GM04503 (cell line): ENCODE results near the gene GIPC2.

Experiments
- DNase-seq: peaks from one replicate; pipeline ENCODE4 v3.0.0-alpha.2; 2012; ENCODE audit warnings: low read depth

Gene GIPC2

DNA sequence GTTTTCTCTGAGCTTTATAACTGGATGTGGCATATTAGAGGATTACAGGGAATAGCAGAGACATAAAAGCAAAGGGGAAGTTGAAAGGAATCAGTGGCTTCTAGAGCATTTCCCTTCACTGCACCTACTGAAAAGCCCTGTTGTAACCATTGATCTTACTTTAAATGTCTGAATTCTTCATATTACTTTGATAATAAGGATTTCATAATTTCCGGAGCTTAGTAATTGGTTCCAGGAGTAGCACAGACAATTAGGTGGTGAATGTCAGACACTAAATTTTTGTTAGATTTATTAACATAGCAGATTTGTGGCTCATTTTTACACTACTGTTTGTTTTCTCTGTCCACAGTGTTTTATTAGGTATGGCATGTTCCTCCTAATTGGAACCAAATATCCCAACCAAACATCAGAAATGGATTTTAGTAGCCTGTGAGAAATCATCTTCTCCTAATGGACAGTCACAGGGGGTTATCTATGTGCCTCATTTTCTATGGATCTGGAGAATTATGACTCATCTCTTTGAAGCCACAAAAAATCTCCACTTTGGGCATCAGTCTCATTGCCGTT is 100.5 kb downstream of the GIPC2 start:
- peak; percentile 35 for DNase-seq

DNA sequence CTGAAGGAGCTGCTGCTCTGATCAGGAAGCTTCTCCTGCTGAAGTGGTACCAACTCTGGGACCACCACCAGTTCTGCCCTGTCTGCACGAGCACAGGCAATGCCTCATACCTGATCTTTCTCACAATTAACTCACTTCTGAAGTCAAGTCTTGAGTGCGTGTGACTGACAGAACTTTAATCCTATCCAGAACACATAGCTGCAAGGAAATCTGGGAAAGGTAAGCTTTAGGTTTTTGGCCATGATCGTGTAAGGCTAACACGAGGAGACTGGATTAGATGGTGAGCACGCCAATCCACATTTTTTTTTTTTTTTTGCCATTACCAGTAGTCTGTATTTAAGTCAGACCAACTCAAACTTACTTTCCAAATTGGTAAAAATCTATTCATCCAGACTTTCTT is 101.3 kb downstream of the GIPC2 start:
- no peak for DNase-seq

DNA sequence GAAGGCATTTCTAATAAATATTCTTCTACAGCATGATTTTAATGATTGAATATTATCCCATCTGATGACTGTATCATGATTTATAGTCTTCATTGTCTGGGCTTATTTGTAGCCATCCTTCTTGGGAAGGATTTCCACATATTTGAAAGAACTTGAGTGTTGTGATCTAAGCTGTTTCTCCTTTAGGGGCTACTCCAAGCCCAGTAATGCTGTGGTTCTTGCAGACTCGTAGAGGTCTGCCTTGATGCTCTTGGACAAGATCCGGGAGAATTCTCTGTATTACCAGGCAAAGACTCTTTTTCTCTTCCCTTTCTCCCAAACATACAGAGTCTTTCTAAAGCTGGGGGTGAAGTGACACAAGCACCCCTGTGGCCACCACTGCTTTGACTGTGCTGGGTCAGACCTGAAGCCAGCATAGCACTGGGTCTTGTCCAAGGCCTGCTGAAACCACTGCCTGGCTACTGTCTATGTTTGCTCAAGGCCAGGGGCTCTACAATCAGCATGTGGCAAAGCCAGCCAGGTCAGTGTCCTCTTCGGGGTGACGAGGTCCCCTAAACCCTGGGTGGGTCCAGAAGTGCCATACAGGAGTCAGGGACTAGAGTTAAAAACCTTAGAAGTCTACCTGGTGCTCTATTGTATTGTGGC is 107.4 kb downstream of the GIPC2 start:
- DNase-seq: no peak

DNA sequence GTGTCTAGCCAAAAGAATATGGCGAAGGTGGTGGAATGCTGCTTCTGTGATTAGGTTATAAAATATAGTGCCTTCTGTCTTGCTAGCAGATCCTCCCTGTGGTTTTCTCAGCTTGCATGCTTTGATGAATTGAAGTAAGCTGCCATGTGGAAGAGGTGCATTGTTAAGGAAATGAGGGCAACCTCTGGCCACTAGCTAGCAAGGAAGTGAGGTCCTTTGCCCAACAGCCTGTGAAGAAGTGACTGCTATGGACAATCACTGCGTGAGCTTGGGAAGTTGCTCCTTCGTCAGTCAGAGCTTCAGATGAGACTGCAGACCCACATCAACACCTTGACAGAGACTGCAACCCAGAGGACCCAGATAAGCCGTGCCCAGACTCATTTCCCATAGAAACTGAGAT is 109.4 kb downstream of the GIPC2 start:
- no peak for DNase-seq

DNA sequence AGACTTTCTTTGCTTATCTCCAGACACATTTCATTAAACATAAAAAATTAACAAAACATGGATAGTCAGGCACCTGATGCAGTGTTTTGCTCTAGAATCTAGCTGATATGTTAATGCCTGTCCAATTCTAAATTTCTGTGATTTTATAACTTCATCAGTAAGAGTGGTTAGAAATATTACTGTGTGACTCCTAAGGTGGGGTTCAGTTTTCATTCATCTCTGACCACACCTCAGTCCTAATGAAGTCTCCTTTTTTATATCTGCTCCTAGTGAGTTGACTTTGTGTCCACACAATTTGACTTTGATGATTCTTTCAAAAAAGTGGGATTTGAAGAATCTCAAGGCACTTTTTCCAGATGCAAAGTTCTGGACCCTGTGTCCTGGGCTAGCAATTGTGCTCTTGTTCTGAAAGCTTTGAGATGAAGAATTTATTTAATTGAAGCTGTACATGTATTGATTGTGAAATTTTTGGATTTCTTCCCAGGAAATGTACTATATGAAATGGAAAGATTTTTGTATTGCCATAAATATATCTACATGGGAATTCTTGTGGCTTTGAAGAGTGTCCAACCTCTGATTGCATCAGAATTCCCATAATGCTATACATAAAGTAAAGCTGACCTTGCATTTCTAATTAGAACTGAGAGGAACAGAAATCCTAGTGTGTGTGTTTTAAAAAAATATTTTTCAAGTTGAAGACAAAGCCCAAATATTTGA is 111.2 kb downstream of the GIPC2 start:
- no peak for DNase-seq

DNA sequence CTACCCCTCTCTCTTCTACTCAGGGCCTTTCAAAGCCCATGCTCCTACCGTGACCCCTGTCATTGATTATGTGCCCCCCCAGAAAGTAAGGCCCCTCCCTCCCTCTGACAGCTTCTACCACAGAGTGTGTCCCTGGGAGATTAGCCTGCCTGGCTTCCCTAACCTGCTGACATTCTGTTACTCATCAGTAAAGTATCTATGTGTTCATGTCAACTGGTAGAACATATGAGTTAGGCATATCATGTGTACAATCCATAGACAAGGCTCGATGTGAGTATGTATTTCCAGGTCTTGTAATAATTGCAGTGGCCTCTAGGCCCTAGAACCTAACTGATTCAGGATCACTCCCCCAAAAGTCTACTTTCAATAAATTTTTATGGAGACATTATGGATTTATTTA is 120.0 kb downstream of the GIPC2 start:
- no peak for DNase-seq

DNA sequence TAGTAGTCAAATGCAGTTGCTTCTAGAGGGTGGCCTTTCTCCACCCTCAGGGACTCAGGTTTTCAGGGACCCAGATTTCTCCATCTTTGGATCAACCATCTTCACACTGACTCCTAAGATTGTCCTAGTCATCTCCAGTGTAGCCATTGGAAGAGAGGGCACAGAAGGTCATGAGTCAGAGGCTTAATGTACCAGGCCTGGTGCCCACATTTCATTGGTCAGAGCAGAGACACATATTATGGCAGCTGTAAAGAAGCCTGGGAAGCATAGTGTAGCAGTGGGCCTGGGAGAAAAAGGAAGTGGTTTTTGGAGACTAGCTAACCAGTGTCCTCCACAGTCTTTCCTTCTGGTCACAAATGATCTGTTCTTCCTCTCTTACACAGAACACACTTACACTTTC is 122.5 kb downstream of the GIPC2 start:
- no peak for DNase-seq

DNA sequence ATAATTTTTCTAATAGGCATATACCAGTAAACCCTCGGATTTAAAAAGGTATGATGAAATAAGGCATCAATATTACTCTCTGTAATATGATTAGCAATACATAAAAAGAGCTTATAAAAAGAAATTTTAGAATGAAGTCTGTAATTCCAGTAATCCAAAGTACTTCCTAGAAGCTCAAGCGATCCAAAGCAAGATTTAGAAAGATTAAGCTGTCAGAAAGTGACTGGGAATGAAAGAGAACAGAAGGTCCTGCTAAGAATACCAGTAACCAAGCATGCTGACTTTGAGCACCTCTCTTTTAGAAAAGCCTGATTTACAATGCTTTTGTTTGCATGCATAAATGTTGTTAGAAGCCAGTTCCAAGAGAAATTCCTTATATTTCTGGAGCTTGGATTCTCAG is 125.1 kb downstream of the GIPC2 start:
- DNase-seq: no peak

DNA sequence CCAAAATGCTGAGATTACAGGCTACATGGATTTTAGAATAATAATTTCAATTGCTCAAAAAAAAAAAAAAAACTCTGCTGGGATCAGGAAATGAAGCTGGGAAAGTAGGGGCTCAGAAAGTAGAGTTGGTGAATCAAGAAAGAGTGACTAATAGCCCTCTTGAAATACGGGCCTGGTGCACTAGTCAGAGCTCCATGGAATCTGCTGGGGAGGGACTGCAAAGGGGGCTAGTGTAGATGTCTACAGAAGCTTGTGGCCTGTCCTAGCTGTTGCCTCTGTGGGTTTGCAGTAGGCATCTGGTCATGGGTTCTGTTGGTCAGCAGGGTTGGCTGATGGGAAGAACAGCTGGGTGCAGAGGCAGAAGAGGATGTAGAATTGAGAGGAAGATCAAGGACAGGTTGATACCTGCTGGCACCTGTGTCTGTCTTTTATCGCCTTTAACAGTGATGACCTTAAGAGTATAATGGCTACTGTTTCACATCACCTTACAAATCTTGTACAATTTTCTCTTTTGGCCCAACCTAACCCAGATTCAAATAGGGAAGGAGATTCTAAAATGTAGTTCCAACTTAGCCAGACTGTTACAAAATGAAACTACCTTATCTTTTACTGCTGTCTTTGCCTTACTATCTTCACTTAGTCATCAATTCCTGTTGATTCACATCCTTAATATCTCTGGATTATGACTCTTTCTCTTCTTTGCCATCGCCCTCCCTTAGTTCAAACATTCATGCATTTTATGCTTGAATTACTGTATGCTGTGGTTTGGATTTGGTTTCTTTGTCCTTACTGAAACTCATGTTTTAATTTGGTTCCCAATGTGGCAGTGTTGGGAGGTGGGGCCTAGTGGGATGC is 126.2 kb downstream of the GIPC2 start:
- DNase-seq: peak; percentile 39

DNA sequence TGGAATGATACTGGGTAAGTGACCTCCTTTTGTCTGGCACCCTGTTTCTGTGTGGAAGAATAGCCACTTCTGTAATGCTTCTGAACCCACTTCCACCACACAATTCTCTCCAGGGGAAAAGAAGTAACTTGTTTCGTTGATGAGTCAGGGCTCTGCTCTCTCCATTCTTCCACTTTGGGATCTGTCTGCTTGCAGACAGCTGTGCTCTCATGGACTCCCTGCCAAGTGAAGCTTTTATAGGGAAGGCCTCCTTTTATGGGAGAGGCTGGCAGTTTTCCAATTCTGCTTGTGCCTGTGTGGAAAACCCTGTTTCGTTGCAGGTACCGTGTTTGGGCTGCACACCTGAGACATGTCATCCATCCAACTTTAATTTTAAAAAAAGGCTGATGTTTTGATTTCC is 130.7 kb downstream of the GIPC2 start:
- peak; percentile 54 for DNase-seq

DNA sequence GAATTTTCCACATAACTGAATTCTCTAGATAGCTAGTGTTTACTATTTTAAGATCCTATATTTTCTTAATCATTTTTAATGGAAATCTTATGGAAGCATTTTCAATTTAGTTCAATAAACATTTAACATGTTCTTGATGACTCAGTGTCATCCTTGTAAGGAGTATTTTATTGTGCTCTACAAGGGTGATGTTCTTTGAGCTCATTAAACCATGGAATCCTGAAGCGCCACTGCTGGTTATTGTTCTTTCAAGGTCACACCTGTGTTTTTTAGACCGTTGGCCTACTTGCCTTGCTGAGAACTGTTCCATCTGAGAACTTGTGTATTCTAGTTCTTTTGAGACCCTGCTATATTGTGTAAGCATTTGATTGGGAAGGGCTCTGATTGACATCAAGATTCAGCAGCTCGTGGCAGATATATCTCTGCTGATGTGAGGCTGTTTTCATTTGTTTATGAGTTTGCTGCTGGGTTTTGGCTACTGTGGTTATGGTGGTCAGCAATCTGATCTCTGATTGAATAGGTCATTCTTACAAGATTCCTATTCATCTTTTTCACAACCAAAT is 132.0 kb downstream of the GIPC2 start:
- no peak for DNase-seq

DNA sequence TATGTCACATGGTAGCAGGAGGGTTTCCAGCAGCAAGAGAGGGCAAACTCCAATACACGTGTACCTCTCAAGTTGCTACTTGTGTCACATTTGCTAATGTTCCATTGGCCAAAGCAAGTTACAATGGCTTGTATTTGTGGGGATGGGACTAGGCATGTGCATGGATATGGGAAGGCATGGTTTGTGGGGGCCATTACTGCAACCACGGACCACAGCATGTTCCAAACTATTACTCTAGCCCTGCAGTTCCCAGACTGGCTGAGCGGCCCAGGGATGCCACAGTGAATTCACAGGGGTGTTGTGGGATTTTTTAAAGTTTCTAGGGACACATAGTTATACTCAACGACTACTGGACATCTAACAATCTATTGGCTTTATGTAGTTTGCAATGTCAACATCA is 133.1 kb downstream of the GIPC2 start:
- no peak for DNase-seq

DNA sequence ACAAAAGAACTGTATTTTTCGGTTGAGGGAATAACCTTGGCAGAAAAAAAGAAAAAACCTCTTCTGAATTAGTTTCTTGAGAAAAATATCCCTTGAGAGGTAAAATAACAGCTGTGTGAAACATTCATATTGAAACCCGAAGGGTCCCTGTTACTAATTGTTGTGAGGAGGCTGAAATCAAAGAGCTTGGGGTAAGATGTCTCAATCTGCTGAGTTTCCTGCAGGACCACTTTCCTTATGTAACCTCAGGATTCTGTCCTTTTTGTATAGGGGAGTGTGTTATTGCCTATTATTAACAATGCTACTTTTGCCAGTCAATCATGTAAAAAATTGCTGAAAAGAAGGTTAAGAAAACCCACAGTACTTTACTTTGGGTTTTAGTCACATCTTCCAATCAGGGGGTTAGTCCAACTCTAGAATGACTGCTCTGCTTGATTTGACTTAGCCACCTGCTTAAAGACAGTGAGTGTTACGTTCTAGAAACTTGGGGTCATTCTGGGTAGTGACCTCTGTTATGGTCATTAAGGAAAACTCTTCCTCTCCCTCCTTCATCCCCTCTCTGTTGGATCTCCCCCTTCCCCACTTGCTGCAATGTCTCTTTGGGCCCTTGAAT is 138.8 kb downstream of the GIPC2 start:
- DNase-seq: no peak
